ENCODE data around the gene PRDM12.

PRDM12 gene

GRCh38 chr9:130632841-130633240 is 31.6 kb upstream of the PRDM12 start:
- no peak for TF ChIP-seq ZNF274 (IDR thresholded peaks at IDR 0.05; ENCODE audit: low read depth, low read length)
- no peak overlapping the region for H3K4me3 ChIP-seq (ENCODE audit: low read length)

- H3K4me3 ChIP-seq (ENCODE audit: low read length) = no peak overlapping the region
- TF ChIP-seq ZNF274 (IDR thresholded peaks at IDR 0.05; ENCODE audit: low read depth, low read length) = no peak
These were observed 30.8 kb upstream of the PRDM12 start for GRCh38 chr9:130633336-130634190.

- no peak overlapping the region for H3K4me3 ChIP-seq (ENCODE audit: low read length)
- TF ChIP-seq ZNF274 (IDR thresholded peaks at IDR 0.05; ENCODE audit: low read depth, low read length) = no peak
These were observed 30.1 kb upstream of the PRDM12 start for GRCh38 chr9:130634191-130634768.

GRCh38 chr9:130634801-130635200 is 29.6 kb upstream of the PRDM12 start:
- no peak for TF ChIP-seq ZNF274 (IDR thresholded peaks at IDR 0.05; ENCODE audit: low read depth, low read length)
- H3K4me3 ChIP-seq (ENCODE audit: low read length) = no peak overlapping the region

GRCh38 chr9:130635306-130635705 is 29.1 kb upstream of the PRDM12 start:
- no peak for TF ChIP-seq ZNF274 (IDR thresholded peaks at IDR 0.05; ENCODE audit: low read depth, low read length)
- H3K4me3 ChIP-seq (ENCODE audit: low read length) = no peak overlapping the region

- H3K4me3 ChIP-seq (ENCODE audit: low read length) = no peak overlapping the region
- no peak for TF ChIP-seq ZNF274 (IDR thresholded peaks at IDR 0.05; ENCODE audit: low read depth, low read length)
These were observed 28.4 kb upstream of the PRDM12 start for GRCh38 chr9:130635721-130636647.

- H3K4me3 ChIP-seq (ENCODE audit: low read length) = no peak overlapping the region
- TF ChIP-seq ZNF274 (IDR thresholded peaks at IDR 0.05; ENCODE audit: low read depth, low read length) = no peak
These were observed 27.8 kb upstream of the PRDM12 start for GRCh38 chr9:130636648-130637020.

GRCh38 chr9:130638284-130639123 is 25.9 kb upstream of the PRDM12 start:
- no peak for TF ChIP-seq ZNF274 (IDR thresholded peaks at IDR 0.05; ENCODE audit: low read depth, low read length)
- no peak overlapping the region for H3K4me3 ChIP-seq (ENCODE audit: low read length)

GRCh38 chr9:130639124-130639765 is 25.1 kb upstream of the PRDM12 start:
- no peak for TF ChIP-seq ZNF274 (IDR thresholded peaks at IDR 0.05; ENCODE audit: low read depth, low read length)
- no peak overlapping the region for H3K4me3 ChIP-seq (ENCODE audit: low read length)

GRCh38 chr9:130639866-130640555 is 24.4 kb upstream of the PRDM12 start:
- no peak for TF ChIP-seq ZNF274 (IDR thresholded peaks at IDR 0.05; ENCODE audit: low read depth, low read length)
- no peak overlapping the region for H3K4me3 ChIP-seq (ENCODE audit: low read length)

GRCh38 chr9:130640681-130641080 is 23.7 kb upstream of the PRDM12 start:
- no peak for TF ChIP-seq ZNF274 (IDR thresholded peaks at IDR 0.05; ENCODE audit: low read depth, low read length)
- no peak overlapping the region for H3K4me3 ChIP-seq (ENCODE audit: low read length)

GRCh38 chr9:130642926-130643325 is 21.5 kb upstream of the PRDM12 start:
- no peak for TF ChIP-seq ZNF274 (IDR thresholded peaks at IDR 0.05; ENCODE audit: low read depth, low read length)

GRCh38 chr9:130651221-130651620 is 13.2 kb upstream of the PRDM12 start:
- no peak for TF ChIP-seq ZNF274 (IDR thresholded peaks at IDR 0.05; ENCODE audit: low read depth, low read length)
- no peak overlapping the region for H3K4me3 ChIP-seq (ENCODE audit: low read length)

More at GRCh38 chr9:130642926-130643325, 21.5 kb upstream of the PRDM12 start:
- no peak overlapping the region for H3K4me3 ChIP-seq (ENCODE audit: low read length)
